ENCODE results near the gene HEG1.
A peak's percentile ranks its signal among the peaks of the same experiment; 100 is the strongest.

Gene HEG1

DNA sequence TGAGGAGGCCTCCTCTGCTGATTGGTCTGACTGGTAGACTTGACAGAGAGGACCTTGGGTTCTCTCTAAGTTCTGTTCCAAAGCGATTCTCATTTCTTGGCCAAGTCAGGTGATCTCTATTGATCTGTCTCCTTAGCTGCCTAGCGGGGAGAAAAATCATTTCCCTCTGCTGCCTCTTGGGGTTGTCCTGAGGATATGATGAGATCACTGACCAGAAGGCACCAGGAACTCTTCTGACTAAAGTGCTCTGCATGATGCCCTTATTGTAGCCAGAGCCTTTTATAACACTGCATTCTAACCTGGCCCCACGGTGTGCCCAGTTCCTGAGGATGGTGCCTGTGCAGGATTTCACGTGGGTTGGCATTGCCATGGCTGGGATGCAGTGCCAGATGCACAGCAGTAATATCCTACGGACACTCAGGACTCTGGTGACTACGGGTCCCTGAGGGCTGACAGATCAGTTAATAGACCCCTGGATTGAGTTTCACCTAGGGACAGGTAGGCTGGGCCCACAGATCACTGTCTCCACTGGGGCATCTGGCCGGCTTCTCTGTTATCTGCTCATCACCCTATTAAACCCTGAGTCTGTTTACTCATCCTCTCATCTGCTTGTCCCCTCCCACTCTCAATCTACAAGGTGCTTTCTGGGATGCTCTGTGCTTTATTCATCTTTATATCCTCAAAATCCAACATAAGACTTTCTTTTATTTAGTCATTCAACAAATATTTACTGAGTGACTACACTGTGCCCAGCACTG lies 3.9 kb upstream of the HEG1 start:
- no peak overlapping the region for H3K27ac Mint-ChIP-seq
- H3K9me3 Mint-ChIP-seq, result no peaks in the 10 kb centered on the region
- H3K4me3 Mint-ChIP-seq, result no peak overlapping the region
- peaks cover 12% of the 10 kb centered on the region for H3K4me1 Mint-ChIP-seq (ENCODE audit: low read depth)
- peaks cover under 1% of the 10 kb centered on the region for H3K36me3 Mint-ChIP-seq (ENCODE audit: low read depth)
- peaks cover 71% of the 10 kb centered on the region for H3K27me3 Mint-ChIP-seq (ENCODE audit: low read depth)

DNA sequence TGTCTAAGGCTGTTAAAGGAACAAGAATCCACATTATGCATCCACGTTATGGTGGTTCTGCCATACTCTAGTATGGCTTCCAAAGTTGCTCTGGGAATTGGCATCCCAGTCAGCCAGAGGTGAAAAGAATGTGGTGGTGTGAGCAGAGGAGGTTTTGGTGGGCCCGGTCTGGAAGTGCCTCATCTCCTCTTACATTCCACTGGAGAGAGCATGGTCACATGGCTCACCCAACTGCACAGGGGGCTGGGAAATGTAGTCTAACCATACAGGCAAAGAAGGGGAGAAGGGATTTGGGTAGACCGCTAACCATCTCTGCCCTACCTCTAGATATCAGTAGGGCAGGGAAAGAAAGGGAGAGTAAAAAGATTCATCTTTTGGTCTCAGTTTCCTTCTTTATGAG lies 3.2 kb upstream of the HEG1 start:
- H3K4me3 Mint-ChIP-seq, result no peak overlapping the region
- H3K27ac Mint-ChIP-seq, result no peak overlapping the region
- H3K36me3 Mint-ChIP-seq (ENCODE audit: low read depth), result peaks cover 6% of the 10 kb centered on the region
- peaks cover 19% of the 10 kb centered on the region for H3K4me1 Mint-ChIP-seq (ENCODE audit: low read depth)
- H3K27me3 Mint-ChIP-seq (ENCODE audit: low read depth), result peaks cover 64% of the 10 kb centered on the region
- no peaks in the 10 kb centered on the region for H3K9me3 Mint-ChIP-seq

DNA sequence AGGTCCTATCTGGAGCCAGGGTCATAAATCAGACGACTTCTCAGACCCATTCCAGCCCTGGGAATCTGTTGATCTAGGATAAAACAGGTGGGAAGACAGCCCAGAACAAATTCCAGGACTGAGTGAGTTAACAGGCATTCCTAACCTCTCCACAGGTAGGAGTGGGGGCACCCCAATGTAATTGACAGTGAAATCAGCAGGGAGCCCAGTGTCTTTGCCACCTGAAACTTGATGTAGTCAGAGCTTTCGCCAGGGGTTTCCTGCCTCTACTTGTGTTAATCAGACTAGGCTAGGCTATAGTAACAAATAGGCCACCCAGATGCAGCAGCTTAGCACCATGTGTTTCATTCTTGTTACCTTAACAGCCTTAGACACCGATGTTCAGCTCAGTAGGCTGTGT lies 2.7 kb upstream of the HEG1 start:
- no peak overlapping the region for H3K4me3 Mint-ChIP-seq
- peaks cover 60% of the 10 kb centered on the region for H3K27me3 Mint-ChIP-seq (ENCODE audit: low read depth)
- no peak overlapping the region for H3K27ac Mint-ChIP-seq
- H3K9me3 Mint-ChIP-seq, result no peaks in the 10 kb centered on the region
- peaks cover 7% of the 10 kb centered on the region for H3K36me3 Mint-ChIP-seq (ENCODE audit: low read depth)
- H3K4me1 Mint-ChIP-seq (ENCODE audit: low read depth), result peaks cover 23% of the 10 kb centered on the region

DNA sequence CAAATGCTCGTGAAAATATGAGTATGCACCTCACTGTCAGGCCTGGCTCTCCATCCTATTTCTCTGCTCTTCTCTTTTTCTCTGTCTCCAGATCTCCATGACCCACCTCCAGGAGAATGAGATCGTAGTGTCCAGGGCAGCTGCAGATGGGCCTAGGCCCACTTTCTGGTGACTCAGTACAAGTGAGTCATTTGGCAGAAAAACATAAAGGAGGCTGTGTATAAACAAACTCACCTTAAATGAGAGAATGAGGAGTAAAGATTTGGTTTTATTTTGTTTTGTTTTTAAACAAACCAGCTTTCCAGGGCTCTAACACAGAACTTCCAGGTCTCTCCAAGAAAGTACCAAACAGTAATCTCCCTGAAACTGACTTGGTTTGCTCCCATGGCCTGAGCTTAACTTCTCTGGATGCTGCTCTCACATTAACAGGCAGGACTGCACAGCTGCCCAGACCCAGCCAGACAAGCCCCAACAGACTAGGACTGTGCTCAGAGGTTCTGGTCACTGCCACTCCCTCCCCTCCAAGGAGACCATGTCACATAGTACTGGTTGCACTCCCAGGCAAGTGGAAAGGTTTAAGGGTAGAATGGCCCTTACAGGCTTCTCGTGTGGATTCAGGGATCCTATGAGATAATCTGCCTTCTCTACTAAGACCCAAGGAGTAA lies 1.5 kb upstream of the HEG1 start:
- peaks cover 35% of the 10 kb centered on the region for H3K4me1 Mint-ChIP-seq (ENCODE audit: low read depth)
- H3K27me3 Mint-ChIP-seq (ENCODE audit: low read depth), result peaks cover 54% of the 10 kb centered on the region
- peaks cover 9% of the 10 kb centered on the region for H3K36me3 Mint-ChIP-seq (ENCODE audit: low read depth)
- H3K4me3 Mint-ChIP-seq, result no peak overlapping the region
- H3K9me3 Mint-ChIP-seq, result no peaks in the 10 kb centered on the region
- H3K27ac Mint-ChIP-seq, result no peak overlapping the region

DNA sequence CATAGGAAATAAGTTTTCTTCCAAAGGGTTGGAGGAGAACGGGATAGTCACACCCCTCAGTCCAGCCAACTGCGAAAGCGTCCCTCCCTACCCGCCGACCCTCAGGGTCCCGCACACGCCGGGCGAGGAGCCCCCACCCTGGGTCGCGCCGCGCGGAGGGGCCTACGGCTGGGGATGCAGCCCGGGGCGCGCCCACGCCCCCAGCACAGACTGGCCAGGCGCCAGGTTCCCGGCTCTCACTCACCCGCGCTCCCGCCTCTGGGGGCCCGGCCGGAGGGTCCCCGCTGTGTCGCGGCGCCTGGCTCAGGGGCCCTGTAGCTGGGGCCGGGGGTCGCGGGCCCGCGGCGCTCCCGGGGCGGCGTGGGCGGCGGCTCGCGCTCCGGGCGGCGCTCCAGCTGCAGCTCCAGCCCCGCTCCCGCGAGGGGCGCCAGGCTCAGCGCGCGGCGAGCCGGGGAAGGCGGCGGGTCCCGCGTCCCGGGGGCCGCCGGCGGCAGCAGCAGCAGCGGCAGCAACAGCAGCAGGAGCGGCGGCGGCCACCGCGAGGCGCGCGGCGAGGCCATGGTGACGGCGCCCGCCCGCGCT lies 375 bp downstream of the HEG1 start:
- Mint-ChIP-seq H3K9me3 (no peaks in the 10 kb centered on the region), H3K27ac (peak overlapping the region; percentile 93), H3K27me3 (ENCODE audit: low read depth) (peaks cover 39% of the 10 kb centered on the region), H3K4me1 (ENCODE audit: low read depth) (peaks cover 52% of the 10 kb centered on the region), H3K36me3 (ENCODE audit: low read depth) (peaks cover 14% of the 10 kb centered on the region), H3K4me3 (peak overlapping the region; percentile 99)

DNA sequence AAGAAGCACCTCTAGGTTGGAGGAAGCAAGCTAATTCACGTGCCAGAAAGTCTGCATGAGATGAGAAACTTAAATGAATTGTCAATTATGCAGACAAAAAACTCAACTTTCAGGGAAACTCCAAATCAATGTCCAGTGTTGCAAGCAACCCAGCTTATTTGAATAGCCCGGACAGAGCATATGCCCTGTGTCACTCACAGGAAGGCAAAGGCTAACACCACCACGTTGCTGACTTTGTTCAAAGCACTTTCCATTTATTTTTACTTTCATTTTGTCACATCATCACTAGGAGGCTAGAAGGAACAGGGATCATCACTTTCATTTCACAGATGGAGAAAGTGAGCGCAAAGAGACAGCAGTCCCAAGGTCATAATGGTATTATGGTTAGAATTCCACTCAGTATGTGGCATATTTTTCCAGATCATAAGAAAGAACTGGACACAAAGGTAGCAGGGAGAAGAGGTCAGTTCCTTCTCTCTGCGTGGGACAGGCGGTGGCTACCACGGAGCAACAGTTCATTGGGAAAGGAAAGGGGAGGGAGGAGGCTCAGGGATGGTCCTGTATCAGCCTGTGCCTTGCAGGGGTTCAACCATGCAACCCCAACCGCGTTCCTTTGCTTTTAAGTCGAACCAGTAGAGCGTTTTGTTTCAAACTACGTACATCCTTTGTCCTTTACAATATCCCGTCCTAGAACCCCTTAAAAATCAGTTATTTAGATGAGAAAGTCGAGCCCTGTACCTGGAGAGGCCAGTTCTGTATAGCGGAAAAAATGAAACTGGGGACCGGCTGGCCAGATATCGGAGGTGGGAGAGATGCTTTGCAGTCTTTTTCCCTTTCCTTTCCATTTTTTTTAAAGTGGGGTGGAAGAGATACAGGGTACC lies 1.1 kb downstream of the HEG1 start:
- no peaks in the 10 kb centered on the region for H3K9me3 Mint-ChIP-seq
- peak overlapping the region; percentile 93 for H3K27ac Mint-ChIP-seq
- peaks cover 33% of the 10 kb centered on the region for H3K27me3 Mint-ChIP-seq (ENCODE audit: low read depth)
- H3K4me1 Mint-ChIP-seq (ENCODE audit: low read depth), result peaks cover 53% of the 10 kb centered on the region
- peak overlapping the region; percentile 99 for H3K4me3 Mint-ChIP-seq
- H3K36me3 Mint-ChIP-seq (ENCODE audit: low read depth), result peaks cover 17% of the 10 kb centered on the region

- Mint-ChIP-seq H3K4me1 (ENCODE audit: low read depth) (peaks cover 58% of the 10 kb centered on the region), H3K27ac (peak overlapping the region; percentile 93), H3K27me3 (ENCODE audit: low read depth) (peaks cover 33% of the 10 kb centered on the region), H3K4me3 (peak overlapping the region; percentile 99), H3K36me3 (ENCODE audit: low read depth) (peaks cover 23% of the 10 kb centered on the region), H3K9me3 (no peaks in the 10 kb centered on the region)
Observed at GRCh38 chr3:125054062-125054448, 1.7 kb downstream of the HEG1 start.

GRCh38 chr3:125053304-125053699 lies 2.5 kb downstream of the HEG1 start:
- H3K36me3 Mint-ChIP-seq (ENCODE audit: low read depth), result peaks cover 27% of the 10 kb centered on the region
- H3K4me3 Mint-ChIP-seq, result peak overlapping the region; percentile 99
- peaks cover 59% of the 10 kb centered on the region for H3K4me1 Mint-ChIP-seq (ENCODE audit: low read depth)
- H3K27me3 Mint-ChIP-seq (ENCODE audit: low read depth), result peaks cover 32% of the 10 kb centered on the region
- H3K27ac Mint-ChIP-seq, result peak overlapping the region; percentile 90
- H3K9me3 Mint-ChIP-seq, result no peaks in the 10 kb centered on the region

DNA sequence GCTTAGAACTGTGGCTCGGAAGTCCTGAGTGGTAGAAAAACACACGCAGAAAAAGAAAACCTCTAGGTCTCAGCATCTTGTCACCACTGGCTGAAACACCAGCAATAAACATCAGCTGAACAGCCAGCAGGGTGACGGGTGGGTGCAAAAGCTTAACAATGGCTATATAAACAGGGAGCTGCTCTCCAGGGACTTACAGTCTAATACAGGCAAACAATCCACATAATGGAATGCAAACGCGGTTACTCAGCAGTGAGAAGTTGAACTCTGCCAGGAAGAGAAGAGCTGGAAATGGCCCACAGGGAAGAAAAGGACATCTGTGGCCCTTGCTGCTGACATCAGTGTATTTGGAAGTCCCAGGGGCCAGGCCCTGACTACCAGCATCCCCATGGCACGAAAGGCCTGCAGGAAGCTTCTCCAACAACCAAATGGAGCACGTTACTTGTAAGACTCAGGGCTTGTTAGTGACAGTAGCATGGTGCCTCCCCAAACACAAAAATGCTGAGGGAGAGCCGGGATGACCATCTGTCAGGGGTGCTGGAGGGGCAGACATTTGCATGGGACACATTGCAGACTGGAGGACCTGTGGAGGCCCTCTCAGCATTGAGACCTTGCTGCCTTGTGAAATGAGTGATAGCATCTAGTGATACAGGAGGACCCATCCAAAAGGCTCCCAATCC lies 3.0 kb downstream of the HEG1 start:
- Mint-ChIP-seq H3K27me3 (ENCODE audit: low read depth) (peaks cover 30% of the 10 kb centered on the region), H3K9me3 (no peaks in the 10 kb centered on the region), H3K4me3 (peak overlapping the region; percentile 99), H3K36me3 (ENCODE audit: low read depth) (peaks cover 28% of the 10 kb centered on the region), H3K27ac (peak overlapping the region; percentile 90), H3K4me1 (ENCODE audit: low read depth) (peaks cover 62% of the 10 kb centered on the region)

DNA sequence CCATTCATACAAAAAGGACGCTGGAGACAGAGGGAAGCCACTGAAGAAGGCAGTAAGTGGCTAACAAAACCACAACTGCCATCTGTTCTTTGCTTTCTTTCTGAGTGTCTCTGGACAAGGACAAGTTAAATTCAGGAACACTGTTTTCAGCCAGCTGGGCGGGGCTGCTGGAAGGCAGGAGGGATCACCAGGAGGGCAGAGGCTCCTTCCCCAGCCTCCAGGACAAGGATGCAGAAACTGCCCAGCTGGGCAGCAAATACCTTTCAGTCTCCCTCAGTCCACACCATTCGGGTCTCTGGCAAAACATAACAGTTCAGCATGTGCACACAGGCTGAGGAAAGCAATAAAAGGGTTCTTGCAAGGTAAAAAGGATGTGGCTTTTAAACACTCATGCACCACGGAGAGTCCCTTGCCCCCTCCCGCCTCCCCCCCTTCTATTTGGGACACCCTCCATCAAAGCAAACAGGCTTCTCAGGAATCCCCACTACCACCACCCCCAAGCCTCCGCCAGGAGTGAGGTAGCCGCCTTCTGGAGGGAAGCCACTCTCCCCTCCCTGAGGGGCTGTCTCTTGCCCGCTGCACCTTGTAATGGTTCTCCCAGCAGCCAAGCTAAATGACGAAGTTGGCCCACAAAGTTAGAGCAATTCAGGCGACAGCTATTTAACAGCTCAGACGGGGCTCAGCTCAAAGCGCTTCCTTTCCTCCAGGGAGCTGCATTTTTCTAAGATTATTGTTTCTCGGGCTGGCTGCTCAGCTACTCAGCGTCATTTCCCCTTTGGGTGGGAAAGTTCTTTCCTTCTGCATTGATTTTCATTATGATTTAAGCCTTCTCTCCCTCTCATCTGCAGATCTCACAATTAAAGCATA lies 3.8 kb downstream of the HEG1 start:
- peaks cover 62% of the 10 kb centered on the region for H3K4me1 Mint-ChIP-seq (ENCODE audit: low read depth)
- peak overlapping the region; percentile 90 for H3K27ac Mint-ChIP-seq
- no peaks in the 10 kb centered on the region for H3K9me3 Mint-ChIP-seq
- peaks cover 25% of the 10 kb centered on the region for H3K27me3 Mint-ChIP-seq (ENCODE audit: low read depth)
- H3K4me3 Mint-ChIP-seq, result peak overlapping the region; percentile 99
- H3K36me3 Mint-ChIP-seq (ENCODE audit: low read depth), result peaks cover 30% of the 10 kb centered on the region

DNA sequence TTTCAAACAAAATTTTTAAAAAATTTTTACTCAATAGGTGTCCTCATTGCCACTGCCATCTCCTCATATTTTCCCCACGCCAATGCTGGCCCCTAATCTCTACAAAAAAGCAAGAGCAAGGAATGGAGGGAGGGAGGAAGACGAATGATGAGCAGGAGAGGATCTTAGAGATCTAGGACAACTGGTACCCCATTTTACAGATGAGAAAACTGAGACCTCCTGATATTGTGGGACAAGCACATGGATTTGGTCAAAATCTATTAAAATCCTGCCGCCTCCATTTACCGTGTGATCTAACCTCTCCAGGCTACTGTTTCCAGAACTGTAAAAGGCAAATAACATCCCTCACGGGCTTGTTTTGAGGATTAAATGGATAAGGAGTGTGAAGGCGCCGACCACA lies 4.6 kb downstream of the HEG1 start:
- peaks cover 20% of the 10 kb centered on the region for H3K27me3 Mint-ChIP-seq (ENCODE audit: low read depth)
- no peaks in the 10 kb centered on the region for H3K9me3 Mint-ChIP-seq
- peaks cover 60% of the 10 kb centered on the region for H3K4me1 Mint-ChIP-seq (ENCODE audit: low read depth)

GRCh38 chr3:125050488-125051090 lies 5.2 kb downstream of the HEG1 start:
- Mint-ChIP-seq H3K4me1 (ENCODE audit: low read depth) (peaks cover 60% of the 10 kb centered on the region), H3K27ac (no peak overlapping the region), H3K4me3 (no peak overlapping the region), H3K9me3 (no peaks in the 10 kb centered on the region), H3K27me3 (ENCODE audit: low read depth) (peaks cover 20% of the 10 kb centered on the region), H3K36me3 (ENCODE audit: low read depth) (peaks cover 32% of the 10 kb centered on the region)

More for the DNA sequence above, 4.6 kb downstream of the HEG1 start:
- peaks cover 32% of the 10 kb centered on the region for H3K36me3 Mint-ChIP-seq (ENCODE audit: low read depth)
- peak overlapping the region; percentile 90 for H3K27ac Mint-ChIP-seq
- H3K4me3 Mint-ChIP-seq, result peak overlapping the region; percentile 99

- Mint-ChIP-seq H3K27me3 (ENCODE audit: low read depth) (peaks cover 20% of the 10 kb centered on the region), H3K27ac (no peak overlapping the region), H3K4me1 (ENCODE audit: low read depth) (peaks cover 42% of the 10 kb centered on the region), H3K36me3 (ENCODE audit: low read depth) (peaks cover 24% of the 10 kb centered on the region), H3K4me3 (no peak overlapping the region), H3K9me3 (no peaks in the 10 kb centered on the region)
Observed at GRCh38 chr3:125048282-125048681, 7.5 kb downstream of the HEG1 start.
